ENCODE results near the gene ENTPD5.

ENTPD5 gene, protein sequence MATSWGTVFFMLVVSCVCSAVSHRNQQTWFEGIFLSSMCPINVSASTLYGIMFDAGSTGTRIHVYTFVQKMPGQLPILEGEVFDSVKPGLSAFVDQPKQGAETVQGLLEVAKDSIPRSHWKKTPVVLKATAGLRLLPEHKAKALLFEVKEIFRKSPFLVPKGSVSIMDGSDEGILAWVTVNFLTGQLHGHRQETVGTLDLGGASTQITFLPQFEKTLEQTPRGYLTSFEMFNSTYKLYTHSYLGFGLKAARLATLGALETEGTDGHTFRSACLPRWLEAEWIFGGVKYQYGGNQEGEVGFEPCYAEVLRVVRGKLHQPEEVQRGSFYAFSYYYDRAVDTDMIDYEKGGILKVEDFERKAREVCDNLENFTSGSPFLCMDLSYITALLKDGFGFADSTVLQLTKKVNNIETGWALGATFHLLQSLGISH

GRCh38 chr14:74018586-74019407, at the start of gene ENTPD5, which contains the start of gene BBOF1:
Gene ENTPD5, minus strand, starts transcription at chr14:74019288. Its CDS starts 31,186 bp downstream, at chr14:73988102.
Gene BBOF1, plus strand, starts transcription at chr14:74019349. Its CDS starts 130 bp downstream, at chr14:74019479.
- DNase-seq = peak; percentile 92 to 96
- TF ChIP-seq GATA1 (IDR thresholded peaks at IDR 0.05; ENCODE audit: low read depth, low read length) (no peak), POLR2A (IDR thresholded peaks at IDR 0.05; ENCODE audit: low read length) (peak; percentile 91)

DNA sequence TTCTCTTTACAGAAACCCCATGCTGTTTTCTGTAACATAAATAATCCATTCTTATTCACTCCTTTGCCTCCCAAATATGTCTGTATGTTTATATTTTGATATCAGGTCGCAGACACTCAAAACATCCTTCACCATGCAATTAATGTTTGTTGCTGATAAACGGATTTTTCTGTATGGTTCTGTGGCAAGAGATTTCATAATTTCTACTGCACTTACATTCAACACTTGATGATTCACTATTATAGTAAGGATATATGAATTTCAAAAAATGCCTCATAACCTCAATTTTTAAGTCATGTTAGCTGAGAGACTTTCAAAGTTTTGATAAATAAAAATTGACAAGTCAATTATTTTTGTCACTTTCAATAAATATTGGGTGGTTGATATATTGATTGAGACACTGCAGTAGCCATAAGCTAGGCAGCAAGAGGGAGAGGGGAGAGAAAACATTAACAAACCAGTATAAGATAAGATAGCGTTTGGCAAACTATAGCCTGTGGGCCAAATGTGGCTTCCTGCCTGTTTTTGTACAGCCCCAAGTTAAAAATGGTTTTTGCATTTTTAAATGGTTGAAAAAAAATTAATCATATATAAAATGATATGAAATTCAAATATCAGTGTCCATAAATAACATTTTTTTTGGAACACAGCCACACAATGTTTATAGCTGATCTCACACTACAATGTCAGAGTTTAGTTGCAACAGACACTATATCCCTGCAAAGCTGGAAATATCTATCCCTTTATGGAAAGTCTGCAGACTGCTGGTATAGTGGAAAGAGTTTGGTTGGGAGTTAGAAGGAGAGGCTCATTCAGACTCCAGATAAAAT, 46.9 kb upstream of the ENTPD5 start:
- TF ChIP-seq GATA1 (IDR thresholded peaks at IDR 0.05; ENCODE audit: low read depth, low read length) (no peak), POLR2A (IDR thresholded peaks at IDR 0.05; ENCODE audit: low read length) (no peak)
- DNase-seq = peak; percentile 11 to 25

GRCh38 chr14:74064883-74065282, 45.8 kb upstream of the ENTPD5 start:
- TF ChIP-seq GATA1 (IDR thresholded peaks at IDR 0.05; ENCODE audit: low read depth, low read length) (no peak), POLR2A (IDR thresholded peaks at IDR 0.05; ENCODE audit: low read length) (no peak)
- peak in 1 of 2 experiments; percentile 10 for DNase-seq

DNA sequence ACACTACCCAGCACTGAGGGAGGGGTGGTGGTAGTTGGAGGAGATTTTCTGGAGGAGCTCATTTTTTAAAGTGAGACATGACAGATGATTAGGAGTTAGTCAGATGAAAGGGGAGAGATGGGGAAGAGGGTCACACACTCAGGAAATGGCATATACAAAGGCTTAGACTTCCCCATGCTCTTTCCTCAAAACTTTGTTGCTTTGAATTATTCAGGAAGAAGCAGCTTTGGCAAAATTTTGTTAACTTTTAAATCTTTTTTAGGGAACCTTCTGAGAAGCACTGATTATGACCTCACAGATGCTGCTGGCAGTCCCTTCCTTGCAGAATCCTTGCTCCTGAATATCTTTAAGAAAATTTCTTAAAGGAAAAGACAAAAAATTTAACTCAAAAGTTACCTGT, 45.3 kb upstream of the ENTPD5 start:
- TF ChIP-seq GATA1 (IDR thresholded peaks at IDR 0.05; ENCODE audit: low read depth, low read length) (no peak), POLR2A (IDR thresholded peaks at IDR 0.05; ENCODE audit: low read length) (no peak)
- DNase-seq = no peak

- DNase-seq = no peak
- TF ChIP-seq POLR2A (IDR thresholded peaks at IDR 0.05; ENCODE audit: low read length) (no peak), GATA1 (IDR thresholded peaks at IDR 0.05; ENCODE audit: low read depth, low read length) (no peak)
These were observed 43.7 kb upstream of the ENTPD5 start for GRCh38 chr14:74062809-74063150.

DNA sequence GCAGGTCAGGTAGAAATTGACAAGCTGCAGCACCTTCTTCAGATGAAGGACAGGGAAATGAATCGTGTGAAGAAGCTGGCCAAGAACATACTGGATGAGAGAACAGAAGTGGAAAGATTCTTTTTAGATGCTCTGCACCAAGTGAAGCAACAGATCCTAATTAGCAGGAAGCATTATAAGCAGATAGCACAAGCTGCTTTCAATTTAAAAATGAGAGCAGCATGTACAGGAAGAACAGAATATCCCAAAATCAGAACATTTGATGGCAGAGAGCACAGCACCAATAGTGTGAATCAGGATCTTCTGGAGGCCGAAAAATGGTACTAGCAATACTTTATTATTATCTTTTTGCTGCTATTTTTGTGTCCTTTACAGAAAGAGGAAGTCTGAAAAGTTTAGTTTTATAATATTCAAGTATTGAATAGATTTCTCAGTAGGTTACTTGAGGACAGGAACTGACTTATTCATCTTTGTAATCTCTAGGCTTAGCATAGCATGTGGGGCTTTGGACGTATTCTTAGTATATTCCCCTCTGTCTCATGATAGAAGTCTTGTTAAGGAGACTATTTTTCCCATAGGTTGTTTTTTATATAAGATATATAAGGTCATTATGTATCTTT, 30.9 kb upstream of the ENTPD5 start:
- TF ChIP-seq POLR2A (IDR thresholded peaks at IDR 0.05; ENCODE audit: low read length) (no peak), GATA1 (IDR thresholded peaks at IDR 0.05; ENCODE audit: low read depth, low read length) (no peak)
- DNase-seq = no peak

DNA sequence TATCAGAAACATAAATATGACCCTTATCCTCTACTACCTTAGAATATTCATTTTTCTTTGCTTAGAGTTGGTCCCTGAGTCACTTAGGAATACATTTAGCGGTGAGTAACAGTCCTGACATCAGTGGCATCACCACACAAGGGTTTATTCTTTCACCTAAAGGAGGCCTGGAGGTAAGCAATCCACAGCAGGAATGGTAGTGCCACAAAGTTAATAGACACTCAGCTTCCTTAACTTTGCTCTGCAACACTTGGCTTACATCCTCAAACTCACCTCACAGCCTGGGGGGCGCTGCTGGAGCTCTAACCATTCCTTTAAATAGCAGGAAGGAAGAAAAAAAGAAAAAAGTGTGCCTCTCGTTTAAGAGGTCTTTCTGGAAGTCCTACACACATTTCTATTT, 29.2 kb upstream of the ENTPD5 start:
- TF ChIP-seq POLR2A (IDR thresholded peaks at IDR 0.05; ENCODE audit: low read length) (no peak), GATA1 (IDR thresholded peaks at IDR 0.05; ENCODE audit: low read depth, low read length) (no peak)
- DNase-seq = peak in 1 of 2 experiments; percentile 9

- no peak for DNase-seq
- no peak for TF ChIP-seq GATA1 (IDR thresholded peaks at IDR 0.05; ENCODE audit: low read depth, low read length)
- no peak for TF ChIP-seq POLR2A (IDR thresholded peaks at IDR 0.05; ENCODE audit: low read length)
These were observed 26.4 kb upstream of the ENTPD5 start for GRCh38 chr14:74045522-74045921.

- TF ChIP-seq POLR2A (IDR thresholded peaks at IDR 0.05; ENCODE audit: low read length) = no peak
- TF ChIP-seq GATA1 (IDR thresholded peaks at IDR 0.05; ENCODE audit: low read depth, low read length) = no peak
- no peak for DNase-seq
These were observed 23.2 kb upstream of the ENTPD5 start for GRCh38 chr14:74042296-74042695.

- DNase-seq = peak; percentile 64 to 80
These were observed 19.2 kb upstream of the ENTPD5 start for GRCh38 chr14:74038020-74038859.

DNA sequence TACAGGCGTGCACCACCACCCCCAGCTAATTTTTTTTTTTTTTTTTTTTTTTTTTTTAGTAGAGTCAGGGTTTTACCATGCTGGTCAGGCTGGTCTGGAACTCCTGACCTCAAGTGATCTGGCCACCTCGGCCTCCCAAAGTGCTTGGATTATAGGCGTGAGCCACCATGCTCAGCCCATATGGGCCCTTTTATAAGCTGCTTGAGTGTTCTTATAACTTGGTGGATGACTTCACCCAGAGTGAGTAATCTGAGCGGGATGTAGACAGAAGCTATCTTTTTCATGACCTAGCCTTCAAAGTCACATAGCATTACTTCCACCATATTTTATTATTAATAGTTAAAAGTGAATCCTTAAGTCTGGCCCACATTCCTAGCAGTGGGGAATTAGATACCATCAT, 16.5 kb upstream of the ENTPD5 start:
- no peak for DNase-seq
- no peak for TF ChIP-seq POLR2A (IDR thresholded peaks at IDR 0.05; ENCODE audit: low read length)
- no peak for TF ChIP-seq GATA1 (IDR thresholded peaks at IDR 0.05; ENCODE audit: low read depth, low read length)

More at GRCh38 chr14:74038020-74038859, 19.2 kb upstream of the ENTPD5 start:
- no peak for TF ChIP-seq GATA1 (IDR thresholded peaks at IDR 0.05; ENCODE audit: low read depth, low read length)
- TF ChIP-seq POLR2A (IDR thresholded peaks at IDR 0.05; ENCODE audit: low read length) = no peak

GRCh38 chr14:74034572-74034971, 15.5 kb upstream of the ENTPD5 start:
- TF ChIP-seq GATA1 (IDR thresholded peaks at IDR 0.05; ENCODE audit: low read depth, low read length) = no peak
- no peak for TF ChIP-seq POLR2A (IDR thresholded peaks at IDR 0.05; ENCODE audit: low read length)
- DNase-seq = no peak
